Activated CD4-positive, alpha-beta memory T cell treated with anti-CD3 and anti-CD28 coated beads, Interleukin-2, amount 10 ng/mL, durations not matched to agents 7 days and 5 days (primary cell): ENCODE measurements around the gene RTL10. TPM values are rescaled to one million over a fixed set of nuclear protein-coding genes. Genes with fewer than 3 reads are reported as not detected.

ENCODE experiments used
- CTCF ChIA-PET: fragments of 350-600 bp; sonication (Branson Sonifier 250); formaldehyde crosslinking; loops from one replicate; lab custom pipeline; 2021; ENCODE audit warnings: antibody characterized with exemption, inconsistent platforms; lab: Charles Lee
- POLR2A ChIA-PET: fragments of 350-600 bp; sonication (Branson Sonifier 250); formaldehyde crosslinking; loops from one replicate; lab custom pipeline; 2021; ENCODE audit warnings: antibody characterized with exemption; lab: Charles Lee
- DNase-seq: peaks from one replicate; pipeline ENCODE4 v3.0.0-alpha.2; 2020
- H3K27ac Mint-ChIP-seq: one replicate; pipeline ENCODE4 v1.8.0; 2021; ENCODE audit warnings: mild to moderate bottlenecking, mixed read lengths
- H3K27me3 Mint-ChIP-seq: one replicate; pipeline ENCODE4 v1.8.0; 2021; ENCODE audit warnings: mixed read lengths
- H3K36me3 Mint-ChIP-seq: one replicate; pipeline ENCODE4 v1.8.0; 2021; ENCODE audit warnings: low read depth, mixed read lengths
- H3K4me1 Mint-ChIP-seq: one replicate; pipeline ENCODE4 v1.8.0; 2021; ENCODE audit warnings: mixed read lengths
- H3K4me3 Mint-ChIP-seq: one replicate; pipeline ENCODE4 v1.8.0; 2021; ENCODE audit warnings: mild to moderate bottlenecking, mixed read lengths
- H3K9me3 Mint-ChIP-seq: one replicate; pipeline ENCODE4 v1.8.0; 2021; ENCODE audit warnings: mixed read lengths
- total RNA-seq, 2 experiments: library from RNA; stranded (reverse); gene quantifications; one replicate each; pipeline ENCODE4 v1.2.3, GENCODE V29; 2021

The RTL10 gene
- total RNA-seq, 2 experiments from 2014 or later: 13.3 to 13.5 TPM

- no peak overlapping the region for H3K27ac Mint-ChIP-seq
- no peaks in the 10 kb centered on the region for H3K36me3 Mint-ChIP-seq
- H3K27me3 Mint-ChIP-seq: no peaks in the 10 kb centered on the region
- ChIA-PET POLR2A (no interaction called here), CTCF (no interaction called here)
- no peak overlapping the region for H3K4me3 Mint-ChIP-seq
- DNase-seq: no peak
- H3K9me3 Mint-ChIP-seq: no peaks in the 10 kb centered on the region
- H3K4me1 Mint-ChIP-seq: no peaks in the 10 kb centered on the region
Measured at GRCh38 chr22:19824212-19824925, 30.3 kb downstream of the RTL10 start.

DNA sequence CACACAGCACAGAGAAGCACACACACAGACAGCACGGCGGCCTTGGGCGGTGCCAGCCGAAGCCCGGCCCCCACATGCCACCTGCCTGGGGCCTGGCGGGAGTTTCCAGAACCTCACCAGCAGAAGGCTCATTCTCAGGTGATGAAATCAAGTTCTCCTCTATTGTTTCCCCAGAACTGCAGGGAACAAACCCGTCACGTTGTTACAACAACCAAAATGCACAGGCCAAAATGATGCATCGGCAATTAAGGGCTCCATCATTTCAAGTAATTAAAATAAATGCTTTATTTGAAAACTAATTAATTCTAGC, 30.8 kb downstream of the RTL10 start:
- no peaks in the 10 kb centered on the region for H3K4me1 Mint-ChIP-seq
- no peak overlapping the region for H3K27ac Mint-ChIP-seq
- H3K4me3 Mint-ChIP-seq: no peak overlapping the region
- H3K36me3 Mint-ChIP-seq: no peaks in the 10 kb centered on the region
- CTCF ChIA-PET: no interaction called here
- no peak for DNase-seq
- no peaks in the 10 kb centered on the region for H3K27me3 Mint-ChIP-seq
- H3K9me3 Mint-ChIP-seq: no peaks in the 10 kb centered on the region
- POLR2A ChIA-PET: interaction anchor here (1.1 kb wide), 1 partner anchor 15 kb away, joined by 3 read pairs; no protein-coding TSS in a partner anchor

GRCh38 chr22:19823191-19823901, 31.3 kb downstream of the RTL10 start:
- H3K9me3 Mint-ChIP-seq: no peaks in the 10 kb centered on the region
- ChIA-PET CTCF (no interaction called here), POLR2A (interaction anchor here (1.1 kb wide), 1 partner anchor 15 kb away, joined by 3 read pairs; no protein-coding TSS in a partner anchor)
- no peaks in the 10 kb centered on the region for H3K27me3 Mint-ChIP-seq
- no peaks in the 10 kb centered on the region for H3K4me1 Mint-ChIP-seq
- H3K27ac Mint-ChIP-seq: no peak overlapping the region
- no peak for DNase-seq
- no peaks in the 10 kb centered on the region for H3K36me3 Mint-ChIP-seq
- H3K4me3 Mint-ChIP-seq: no peak overlapping the region

DNA sequence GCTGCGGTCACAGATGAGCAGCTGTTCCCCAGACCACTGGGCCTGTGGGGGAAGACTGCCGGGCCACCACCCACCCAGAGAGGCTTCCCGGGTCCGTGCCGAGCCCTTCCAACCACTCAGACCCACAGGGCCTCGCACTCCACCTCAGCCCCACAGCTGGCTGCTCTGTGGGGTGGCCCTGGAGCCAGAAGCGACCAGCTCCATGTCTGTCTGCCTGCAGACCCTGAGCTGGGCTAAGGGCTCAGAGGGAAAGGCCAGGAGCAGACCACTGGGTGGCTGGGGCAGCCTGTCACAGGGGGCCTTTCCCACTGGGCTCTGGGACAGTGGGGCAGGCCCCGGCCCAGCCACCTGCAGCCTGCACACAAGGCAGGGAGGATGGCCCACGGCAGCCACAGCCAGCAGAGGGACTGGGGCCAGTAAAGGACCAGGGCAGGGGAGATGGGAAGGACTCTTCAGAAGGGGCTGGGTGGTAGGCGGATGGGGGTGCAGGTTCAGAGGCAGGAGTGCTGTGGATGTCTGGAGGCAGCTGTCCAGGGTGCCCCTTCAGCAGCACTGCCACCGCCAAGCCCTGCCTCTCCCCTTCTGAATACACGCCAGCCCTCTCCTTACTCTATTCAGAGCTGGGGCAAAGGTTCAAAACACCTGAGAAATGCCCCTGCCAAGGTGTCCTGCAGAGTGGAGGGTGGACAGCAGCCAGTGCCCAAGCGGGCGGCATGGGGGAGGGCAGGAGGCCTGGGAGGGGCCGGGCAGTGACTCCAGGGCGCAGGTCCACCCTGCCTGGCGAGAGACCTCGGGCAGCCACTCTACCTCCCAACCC, 32.2 kb downstream of the RTL10 start:
- ChIA-PET POLR2A (interaction anchor here (1.1 kb wide), 1 partner anchor 14 kb away, joined by 3 read pairs; no protein-coding TSS in a partner anchor), CTCF (no interaction called here)
- Mint-ChIP-seq H3K9me3 (no peaks in the 10 kb centered on the region), H3K4me3 (no peak overlapping the region), H3K36me3 (no peaks in the 10 kb centered on the region), H3K27me3 (no peaks in the 10 kb centered on the region), H3K27ac (no peak overlapping the region), H3K4me1 (no peaks in the 10 kb centered on the region)
- no peak for DNase-seq

GRCh38 chr22:19821523-19822300, 33.0 kb downstream of the RTL10 start:
- Mint-ChIP-seq H3K9me3 (no peaks in the 10 kb centered on the region), H3K4me3 (no peak overlapping the region)

DNA sequence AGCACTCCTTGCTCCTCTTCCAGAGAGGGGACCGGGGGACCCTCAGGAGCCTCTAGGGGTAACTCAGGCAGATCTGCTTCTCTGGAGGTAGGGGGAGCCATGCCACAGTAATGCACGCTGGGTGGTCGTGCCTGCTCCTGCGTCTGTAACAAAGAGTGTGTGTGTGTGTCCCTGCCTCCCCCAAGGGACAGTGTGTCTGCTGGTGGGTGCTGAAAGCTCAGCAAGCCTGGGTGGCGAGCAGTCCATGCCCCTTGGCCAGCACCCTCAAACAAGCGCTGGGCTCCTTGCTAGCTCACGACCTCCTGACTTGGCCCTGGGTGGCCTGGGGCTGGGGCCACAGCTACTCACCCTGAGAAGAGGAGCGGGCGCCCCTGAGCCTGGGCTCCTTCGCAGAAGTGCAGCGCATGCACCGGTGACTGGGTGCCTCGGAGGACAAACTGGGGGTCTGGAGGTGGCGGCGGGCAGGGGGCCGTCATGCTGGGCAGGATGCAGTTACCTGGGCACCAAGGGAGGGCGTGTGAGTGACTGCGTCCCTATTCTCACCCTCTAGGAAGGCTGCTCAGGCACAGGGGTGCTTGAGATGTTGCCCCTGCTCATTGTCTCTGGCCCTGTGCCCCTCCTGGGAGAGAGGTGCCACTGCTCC, 33.7 kb downstream of the RTL10 start:
- Mint-ChIP-seq H3K4me3 (no peak overlapping the region), H3K27me3 (no peaks in the 10 kb centered on the region), H3K9me3 (no peaks in the 10 kb centered on the region), H3K4me1 (no peaks in the 10 kb centered on the region), H3K27ac (no peak overlapping the region), H3K36me3 (no peaks in the 10 kb centered on the region)
- ChIA-PET CTCF (interaction anchor here (0.7 kb wide), 1 partner anchor 133 kb away, joined by 3 read pairs; no protein-coding TSS in a partner anchor), POLR2A (no interaction called here)
- no peak for DNase-seq

More at GRCh38 chr22:19821523-19822300, 33.0 kb downstream of the RTL10 start:
- no peaks in the 10 kb centered on the region for H3K27me3 Mint-ChIP-seq
- ChIA-PET CTCF (interaction anchor here (0.7 kb wide), 1 partner anchor 132 kb away, joined by 3 read pairs; no protein-coding TSS in a partner anchor), POLR2A (no interaction called here)
- DNase-seq: no peak
- no peaks in the 10 kb centered on the region for H3K4me1 Mint-ChIP-seq
- H3K36me3 Mint-ChIP-seq: no peaks in the 10 kb centered on the region
- no peak overlapping the region for H3K27ac Mint-ChIP-seq

DNA sequence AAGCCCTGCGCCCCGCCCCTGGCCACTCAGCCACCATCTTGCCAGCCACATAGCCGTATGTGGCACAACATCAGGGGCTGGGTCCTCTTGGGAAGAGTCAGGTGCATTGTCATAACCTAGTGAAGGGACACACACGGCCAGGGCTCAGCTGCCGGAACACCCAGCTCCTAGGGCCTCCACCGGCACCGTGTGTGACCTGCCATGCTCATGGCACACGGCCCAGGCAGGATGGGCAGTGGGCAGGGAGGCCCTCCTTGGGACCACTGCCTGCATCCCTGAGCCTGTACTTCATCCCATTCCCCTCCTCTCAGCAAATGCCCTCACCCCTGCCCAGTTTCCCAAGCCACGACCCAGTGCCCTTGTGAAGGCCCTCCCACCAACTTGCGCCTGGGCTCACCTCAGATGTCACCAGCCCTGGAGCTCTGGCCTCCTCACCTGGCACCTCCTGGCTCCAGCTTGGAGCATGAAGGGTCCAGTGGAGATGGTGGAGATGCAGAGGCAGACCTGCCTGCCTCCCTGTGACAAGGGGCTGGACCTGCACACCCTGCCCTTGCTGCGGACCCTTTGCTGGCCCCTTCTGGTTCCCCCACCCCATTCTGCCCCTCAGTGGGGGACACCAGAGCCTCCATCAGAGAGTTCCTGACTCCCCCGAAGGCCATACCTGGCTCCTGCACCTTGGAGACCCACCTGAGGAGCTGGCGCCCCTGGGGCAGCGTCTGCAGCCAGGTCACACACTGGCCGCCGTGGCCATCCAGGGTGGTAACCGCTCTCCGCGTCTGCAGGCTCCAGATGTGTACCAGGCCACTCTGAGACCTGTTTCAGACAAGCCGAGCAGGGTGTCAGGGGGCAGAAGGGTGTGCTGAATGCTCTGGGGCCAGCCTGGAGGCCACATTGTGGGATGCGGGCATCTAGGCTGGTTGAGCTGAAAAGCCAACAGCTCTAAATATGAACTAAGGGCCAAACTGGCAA, 34.5 kb downstream of the RTL10 start:
- Mint-ChIP-seq H3K27me3 (no peaks in the 10 kb centered on the region), H3K4me3 (no peak overlapping the region), H3K36me3 (no peaks in the 10 kb centered on the region), H3K4me1 (no peaks in the 10 kb centered on the region), H3K27ac (no peak overlapping the region), H3K9me3 (no peaks in the 10 kb centered on the region)
- DNase-seq: no peak
- POLR2A ChIA-PET: no interaction called here
- CTCF ChIA-PET: no interaction called here

- CTCF ChIA-PET: no interaction called here
- Mint-ChIP-seq H3K36me3 (no peaks in the 10 kb centered on the region), H3K4me1 (no peaks in the 10 kb centered on the region), H3K9me3 (no peaks in the 10 kb centered on the region), H3K27ac (no peak overlapping the region), H3K27me3 (no peaks in the 10 kb centered on the region), H3K4me3 (no peak overlapping the region)
- no peak for DNase-seq
- POLR2A ChIA-PET: no interaction called here
Measured at GRCh38 chr22:19819208-19819910, 35.3 kb downstream of the RTL10 start.

DNA sequence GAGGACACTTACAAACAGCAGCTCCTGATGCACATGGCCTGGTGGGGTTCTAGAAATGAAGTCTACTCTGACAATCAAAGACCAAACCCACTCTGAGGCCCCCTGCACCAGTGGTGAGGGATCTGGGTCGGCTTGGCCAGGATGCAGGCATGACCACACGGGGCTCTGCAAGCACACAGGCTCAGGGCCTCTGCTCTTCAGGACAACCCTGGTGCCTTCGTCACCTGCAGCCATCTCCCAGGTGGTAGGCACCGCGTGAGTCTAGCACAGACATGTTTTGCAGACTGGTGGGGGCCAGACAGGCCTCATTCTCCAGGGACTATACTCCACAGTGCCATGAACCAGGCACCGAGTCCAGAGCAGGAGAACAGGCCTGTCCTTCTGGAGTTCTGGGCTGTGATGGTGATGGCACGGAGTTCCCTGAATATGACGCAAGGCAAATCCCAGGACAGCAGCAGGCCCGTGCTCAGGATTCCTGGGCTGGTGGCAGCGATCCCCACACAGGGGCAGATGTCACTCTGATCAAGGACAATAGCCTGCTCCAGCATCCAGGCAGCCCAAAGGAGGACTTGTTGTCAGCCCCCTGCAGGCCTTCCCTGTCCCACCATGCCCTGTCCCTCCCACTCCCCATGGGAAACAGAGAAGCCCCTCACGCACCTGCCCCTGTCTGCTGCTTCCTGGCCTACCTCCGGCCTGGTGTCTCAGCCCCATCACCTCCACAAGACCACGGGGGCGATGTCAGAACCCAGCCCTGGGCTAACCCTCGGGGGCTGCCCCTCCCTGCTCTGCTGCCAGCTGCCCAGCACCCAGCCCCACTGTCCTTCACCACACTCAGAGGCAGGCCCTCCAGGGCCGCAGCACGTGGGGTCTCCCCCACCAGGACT, 36.1 kb downstream of the RTL10 start:
- CTCF ChIA-PET: no interaction called here
- POLR2A ChIA-PET: no interaction called here
- DNase-seq: peak; percentile 12

DNA sequence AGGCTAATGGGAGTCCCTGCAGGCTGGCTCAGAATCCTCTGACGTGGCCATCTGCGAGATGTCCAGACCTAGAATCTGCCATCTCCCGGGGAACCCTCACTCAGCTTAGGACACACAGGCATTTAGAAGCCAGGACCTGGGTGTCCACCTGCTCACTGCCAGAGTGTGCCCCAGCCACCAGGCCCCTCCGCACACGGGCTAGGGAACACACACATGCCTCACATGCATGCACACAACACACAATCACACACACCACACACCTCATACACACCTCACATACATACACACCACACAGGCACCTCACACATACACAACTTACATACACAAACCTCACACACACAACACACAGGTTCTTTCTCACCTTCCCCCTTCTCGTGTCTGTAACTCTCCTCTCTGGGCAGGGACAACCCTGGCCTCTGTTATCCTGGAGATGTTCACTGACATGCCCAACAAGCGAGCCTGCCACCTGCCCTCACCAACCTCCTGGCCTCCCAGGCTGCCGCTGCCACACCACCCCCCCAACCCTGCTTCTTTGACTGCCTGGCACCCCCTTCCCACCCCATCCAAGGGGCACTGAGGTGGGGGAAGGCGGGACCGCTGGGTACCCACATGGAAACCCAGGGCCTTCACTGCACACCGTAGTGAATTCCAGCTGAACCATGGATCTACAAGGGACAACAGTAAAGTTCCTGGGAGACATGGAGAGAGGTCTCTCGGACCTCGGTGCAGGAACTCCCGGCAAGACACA, 38.1 kb downstream of the RTL10 start:
- CTCF ChIA-PET: no interaction called here
- H3K4me3 Mint-ChIP-seq: no peak overlapping the region
- no peak overlapping the region for H3K27ac Mint-ChIP-seq
- peak; percentile 5 for DNase-seq
- no peaks in the 10 kb centered on the region for H3K27me3 Mint-ChIP-seq
- H3K4me1 Mint-ChIP-seq: no peaks in the 10 kb centered on the region
- POLR2A ChIA-PET: no interaction called here
- no peaks in the 10 kb centered on the region for H3K9me3 Mint-ChIP-seq
- no peaks in the 10 kb centered on the region for H3K36me3 Mint-ChIP-seq

More for the DNA sequence above, 36.1 kb downstream of the RTL10 start:
- Mint-ChIP-seq H3K36me3 (no peaks in the 10 kb centered on the region), H3K27ac (no peak overlapping the region), H3K27me3 (no peaks in the 10 kb centered on the region), H3K9me3 (no peaks in the 10 kb centered on the region), H3K4me1 (no peaks in the 10 kb centered on the region), H3K4me3 (no peak overlapping the region)
